ENCODE results near the gene SRBD1. TPM values are rescaled to one million over a fixed set of nuclear protein-coding genes. Genes with fewer than 3 reads are reported as not detected.

SRBD1 gene
- total and polyA plus RNA-seq, 2 of the 8 experiments (the other 6 are each of a cell fraction or from before 2014, with no cell fraction given), result 4.6 to 20.0 TPM

DNA sequence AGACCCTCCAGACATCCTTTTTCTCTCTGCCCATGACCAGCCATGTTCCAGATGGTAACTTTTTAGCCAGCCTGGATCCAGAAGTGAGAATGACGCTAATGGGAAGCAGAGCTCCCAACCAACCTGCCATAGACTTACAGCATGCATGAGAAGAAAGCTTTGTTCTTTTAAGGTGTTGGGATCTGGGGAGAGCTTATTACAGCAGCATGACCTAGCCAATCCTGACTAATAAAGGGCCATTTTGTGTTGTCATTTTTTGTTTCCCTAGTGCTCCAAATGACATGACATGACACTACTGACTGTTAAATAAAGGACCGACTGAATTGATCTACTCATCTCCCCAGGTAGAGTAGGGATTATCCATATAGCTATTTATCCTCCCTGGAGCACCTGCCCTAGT, 35.2 kb upstream of the SRBD1 start:
- Histone ChIP-seq H3K23me2 (ENCODE audit: low read depth, low read length) (peaks cover 13% of the 10 kb centered on the region; the same call in 1 of the 2 replicates), H3K9me3 (ENCODE audit: insufficient read depth in 2 of 2, low read depth in 1 of 2, low read length in 1 of 2) (no peaks in the 10 kb centered on the region), H2BK120ac (replicated peaks; ENCODE audit: low read depth, low read length) (no peak overlapping the region), H3K4ac (replicated peaks; ENCODE audit: insufficient read length, low read depth, low read length) (no peak overlapping the region), H4K5ac (ENCODE audit: insufficient read length, low read depth, low read length) (no peak overlapping the region), H4K8ac (ENCODE audit: extremely low read depth, insufficient read depth, low read length) (no peak overlapping the region), H3K4me1 (replicated peaks in 1 of 4; ENCODE audit: control insufficient read depth in 3 of 4, insufficient read depth in 4 of 4, low read length in 3 of 4) (peaks cover 0 to 3% (median 1%) of the 10 kb centered on the region in 4 experiments; a peak in 4 of 7 replicates), H3K56ac (replicated peaks; ENCODE audit: insufficient read length, low read depth, low read length) (no peak overlapping the region), H2AFZ (ENCODE audit: low read length) (no peak overlapping the region), H3K4me3 (ENCODE audit: extremely low read depth in 1 of 4, insufficient read depth in 2 of 4, low read depth in 3 of 4, low read length in 4 of 4) (no peak overlapping the region), H2AK5ac (ENCODE audit: low read depth, low read length) (no peak overlapping the region), H2BK15ac (ENCODE audit: low read length) (no peak overlapping the region), H3K4me2 (ENCODE audit: insufficient read depth in 1 of 2, low read depth in 2 of 2, low read length in 2 of 2) (no peak overlapping the region), H4K20me1 (replicated peaks in 1 of 2; ENCODE audit: control insufficient read depth in 1 of 2, insufficient read depth in 2 of 2, low read length in 2 of 2) (peaks cover 0 to 3% of the 10 kb centered on the region in 2 experiments), H3K36me3 (ENCODE audit: control insufficient read depth in 2 of 4, insufficient read depth in 4 of 4, low read length in 3 of 4) (no peaks in the 10 kb centered on the region), H3K23ac (ENCODE audit: insufficient read length) (no peak overlapping the region), H2BK5ac (ENCODE audit: low read depth, low read length) (no peak overlapping the region), H2BK12ac (ENCODE audit: low read depth, low read length) (no peak overlapping the region), H2BK20ac (ENCODE audit: low read length) (no peak overlapping the region), H3K79me2 (ENCODE audit: control insufficient read depth in 1 of 2, insufficient read depth in 2 of 2, low read length in 2 of 2) (no peaks in the 10 kb centered on the region), H3K79me1 (ENCODE audit: low read depth, low read length) (no peaks in the 10 kb centered on the region), H3K9ac (replicated peaks in 1 of 4; ENCODE audit: extremely low read depth in 1 of 4, low read depth in 3 of 4, low read length in 3 of 4) (no peak overlapping the region), H4K91ac (replicated peaks; ENCODE audit: insufficient read length, low read length) (no peak overlapping the region), H3K27me3 (replicated peaks in 1 of 4; ENCODE audit: control insufficient read depth in 3 of 4, extremely low read depth in 1 of 4, insufficient read depth in 3 of 4, low read length in 3 of 4) (peaks cover 9 to 52% (median 35%) of the 10 kb centered on the region in 4 experiments), H3K18ac (ENCODE audit: extremely low read depth, low read length) (no peak overlapping the region), H3K14ac (ENCODE audit: insufficient read length) (no peak overlapping the region), H3K27ac (ENCODE audit: low read depth, low read length) (no peak overlapping the region)
- ChIA-PET POLR2A (ENCODE audit: partially characterized antibody) (no interaction called here), CTCF (ENCODE audit: partially characterized antibody) (interaction anchor here (0.6 to 2.0 kb wide), 14 partner anchors 8 to 845 kb away, joined by 3 to 12 read pairs (median 4); no protein-coding TSS in a partner anchor)
- DNase-seq (ENCODE audit: low read depth in 1 of 2, low spot score in 2 of 2) (no peak), FAIRE-seq (no peak)
- 85% methylated on average over 2 of the region's 2 CpGs; no CpG with 5 or more reads in 1 of the 2 experiments for WGBS, 2 experiments (ENCODE audit: extremely low coverage in 1 of 2, insufficient coverage in 1 of 2, insufficient read length in 1 of 2, insufficient replicate concordance in 2 of 2, low coverage in 1 of 2, low lambda C conversion rate in 2 of 2, missing lambda C conversion rate in 1 of 2)
- no peak for TF ChIP-seq SIRT6 (IDR thresholded peaks at IDR 0.05; ENCODE audit: low read length)
- TF ChIP-seq KDM5A (IDR thresholded peaks at IDR 0.05; ENCODE audit: low read length), result no peak
- TF ChIP-seq BRCA1 (IDR thresholded peaks at IDR 0.05; ENCODE audit: low read depth, low read length), result no peak
- TF ChIP-seq SIX5 (IDR thresholded peaks at IDR 0.05; ENCODE audit: low read depth, low read length), result no peak
- no peak for TF ChIP-seq PHF8 (conservative IDR thresholded peaks at IDR 0.05; ENCODE audit: low read depth, low read length)
- no peak for TF ChIP-seq E2F6 (IDR thresholded peaks at IDR 0.05)
- no peak for TF ChIP-seq GABPA (IDR thresholded peaks at IDR 0.05; ENCODE audit: borderline replicate concordance, insufficient read depth, low read length)
- no peak for TF ChIP-seq SP2 (IDR thresholded peaks at IDR 0.05; ENCODE audit: low read length)
- TF ChIP-seq RNF2 (IDR thresholded peaks at IDR 0.05; ENCODE audit: borderline replicate concordance, low read depth, low read length, missing control alignments, poor library complexity, severe bottlenecking), result no peak
- TF ChIP-seq CREB1 (IDR thresholded peaks at IDR 0.05), result no peak
- TF ChIP-seq RFX5 (IDR thresholded peaks at IDR 0.05; ENCODE audit: borderline replicate concordance, low read depth, low read length), result no peak
- TF ChIP-seq RAD21 (IDR thresholded peaks at IDR 0.05 in 1 of 2, conservative IDR thresholded peaks at IDR 0.05 in 1 of 2; ENCODE audit: low read depth in 2 of 2, low read length in 2 of 2), result no peak
- TF ChIP-seq CHD1 (IDR thresholded peaks at IDR 0.05; ENCODE audit: low read depth, low read length), result no peak
- TF ChIP-seq NANOG (IDR thresholded peaks at IDR 0.05; ENCODE audit: insufficient read depth, low read depth, low read length, poor library complexity, severe bottlenecking), result no peak

All from H1 (cell line).